Measurements from ENCODE around the gene EGFL8.

The EGFL8 gene

GRCh38 chr6:32164295-32164694, at the start of gene EGFL8:
EGFL8 (plus strand) TSS chr6:32164595; CDS start chr6:32166166, 1,571 bp downstream.
- no peak for FAIRE-seq

GRCh38 chr6:32114796-32115195, 49.6 kb upstream of the EGFL8 start:
- no peak for DNase-seq (ENCODE audit: insufficient read length, low spot score)
- FAIRE-seq: no peak

More at GRCh38 chr6:32164295-32164694, at the start of gene EGFL8:
- TF ChIP-seq CTCF (IDR thresholded peaks at IDR 0.05; ENCODE audit: insufficient read depth, missing control alignments): no peak
- DNase-seq (ENCODE audit: insufficient read length, low spot score): no peak

GRCh38 chr6:32115623-32116022, 48.8 kb upstream of the EGFL8 start:
- FAIRE-seq (no peak), DNase-seq (ENCODE audit: insufficient read length, low spot score) (no peak)
- TF ChIP-seq CTCF (IDR thresholded peaks at IDR 0.05; ENCODE audit: insufficient read depth, missing control alignments): no peak

More at GRCh38 chr6:32114796-32115195, 49.6 kb upstream of the EGFL8 start:
- no peak for TF ChIP-seq CTCF (IDR thresholded peaks at IDR 0.05; ENCODE audit: insufficient read depth, missing control alignments)

- peak; percentile 43 for TF ChIP-seq CTCF (IDR thresholded peaks at IDR 0.05; ENCODE audit: insufficient read depth, missing control alignments)
- no peak for FAIRE-seq
- DNase-seq (ENCODE audit: insufficient read length, low spot score): no peak
Measured at GRCh38 chr6:32116674-32117073, 47.7 kb upstream of the EGFL8 start.

GRCh38 chr6:32117461-32117860, 46.9 kb upstream of the EGFL8 start:
- no peak for DNase-seq (ENCODE audit: insufficient read length, low spot score)
- no peak for FAIRE-seq
- no peak for TF ChIP-seq CTCF (IDR thresholded peaks at IDR 0.05; ENCODE audit: insufficient read depth, missing control alignments)

- peak; percentile 87 for TF ChIP-seq CTCF (IDR thresholded peaks at IDR 0.05; ENCODE audit: insufficient read depth, missing control alignments)
- DNase-seq (ENCODE audit: insufficient read length, low spot score): peak; percentile 86
Measured at GRCh38 chr6:32118782-32119628, 45.4 kb upstream of the EGFL8 start.

GRCh38 chr6:32120573-32121059, 43.8 kb upstream of the EGFL8 start:
- FAIRE-seq: no peak

More at GRCh38 chr6:32118782-32119628, 45.4 kb upstream of the EGFL8 start:
- FAIRE-seq: no peak

More at GRCh38 chr6:32120573-32121059, 43.8 kb upstream of the EGFL8 start:
- DNase-seq (ENCODE audit: insufficient read length, low spot score): no peak
- no peak for TF ChIP-seq CTCF (IDR thresholded peaks at IDR 0.05; ENCODE audit: insufficient read depth, missing control alignments)

Measured in D721Med (cell line).